Amniotic epithelial cell (primary cell): ENCODE results near the gene NIN.

ENCODE experiments used
- DNase-seq: peaks from one replicate; pipeline ENCODE4 v3.0.0-alpha.2; 2010; ENCODE audit warnings: low read depth

The NIN gene

DNA sequence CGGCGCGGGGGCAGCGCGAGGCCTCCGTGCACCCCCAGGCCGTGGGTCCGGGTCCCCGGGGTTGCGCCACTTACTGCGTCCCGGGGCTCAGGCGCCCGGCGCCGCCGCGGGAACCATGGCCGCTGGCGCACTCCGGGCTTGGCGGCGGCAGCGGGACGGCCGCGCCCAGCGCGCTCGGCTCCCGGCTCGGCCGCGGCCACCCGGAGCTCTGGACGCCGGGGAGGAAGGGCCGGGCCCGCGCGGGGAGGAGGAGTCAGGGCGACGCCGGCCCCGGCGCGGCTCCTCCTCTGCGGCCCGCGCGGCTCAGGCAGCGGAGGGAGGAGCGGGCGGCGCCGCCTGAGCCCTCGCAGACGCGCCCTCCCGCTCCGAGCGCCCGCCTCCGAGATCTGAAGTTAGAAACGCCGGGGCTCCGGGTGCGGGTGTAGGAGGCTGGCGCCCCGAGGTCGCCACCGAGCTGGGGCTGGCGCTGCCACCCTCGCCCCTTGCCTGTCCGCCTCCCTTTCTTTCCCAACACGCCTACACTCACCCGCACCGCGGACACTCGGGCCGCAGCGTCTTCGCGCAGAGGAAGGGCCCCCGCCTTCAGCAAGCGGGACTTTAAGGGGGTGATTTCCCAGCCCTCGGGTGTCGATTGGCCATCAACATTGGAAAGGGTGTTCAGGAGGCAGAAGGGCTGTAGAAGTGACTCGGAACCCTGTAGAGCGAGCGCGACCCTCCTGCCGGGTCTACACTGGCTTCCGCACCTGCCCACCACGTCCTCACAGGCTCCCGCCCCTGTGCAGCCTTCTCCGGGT is at the start of gene NIN:
Gene NIN (minus strand): TSS at position 231 of the 794 bp plus-strand sequence. CDS start 9,106 bp downstream, outside the sequence.
- peak; percentile 69 for DNase-seq

GRCh38 chr14:50875359-50876070 is 44.6 kb upstream of the NIN start:
- peak; percentile 20 for DNase-seq

GRCh38 chr14:50874757-50875156 is 43.8 kb upstream of the NIN start:
- no peak for DNase-seq

GRCh38 chr14:50871914-50872732 is 41.2 kb upstream of the NIN start, which contains the start of gene ABHD12B:
ABHD12B (plus strand) TSS chr14:50872053; CDS start chr14:50872175, 122 bp downstream.
- peak; percentile 50 for DNase-seq

GRCh38 chr14:50871228-50871627 is 40.3 kb upstream of the NIN start:
- no peak for DNase-seq

DNA sequence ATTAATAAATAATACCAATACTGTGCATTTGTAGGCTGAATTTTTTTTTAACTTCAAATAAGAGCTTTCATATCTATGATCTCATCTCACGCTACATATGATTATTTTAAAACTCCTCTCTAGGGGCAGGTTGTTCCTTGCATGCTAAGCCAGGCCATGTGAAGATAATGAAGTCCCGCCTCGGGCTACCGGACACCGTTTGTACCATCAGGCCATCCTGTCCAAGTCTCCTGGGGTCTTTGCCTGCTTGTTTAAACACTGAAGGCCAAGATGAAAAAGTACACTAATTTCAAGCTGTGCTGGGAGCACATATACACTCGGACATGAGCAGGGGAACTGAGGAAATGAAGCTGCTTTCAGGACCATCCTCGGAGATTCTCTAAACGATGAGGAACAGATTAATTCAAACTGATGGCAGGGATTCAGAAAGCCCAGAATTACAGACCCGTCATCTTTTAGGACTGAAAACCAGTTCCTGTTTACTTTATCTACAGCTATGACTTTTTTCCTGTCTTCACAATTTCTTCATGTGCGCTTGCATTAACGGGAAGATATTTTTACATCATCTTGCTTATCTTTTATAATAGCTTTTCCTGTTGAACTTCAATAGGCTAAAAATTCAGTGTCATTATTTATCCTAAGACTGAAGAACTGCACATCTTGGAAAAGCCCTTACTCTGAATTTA is 34.6 kb upstream of the NIN start:
- DNase-seq = peak; percentile 75

- no peak for DNase-seq
Observed at GRCh38 chr14:50864946-50865345, 34.0 kb upstream of the NIN start.

DNA sequence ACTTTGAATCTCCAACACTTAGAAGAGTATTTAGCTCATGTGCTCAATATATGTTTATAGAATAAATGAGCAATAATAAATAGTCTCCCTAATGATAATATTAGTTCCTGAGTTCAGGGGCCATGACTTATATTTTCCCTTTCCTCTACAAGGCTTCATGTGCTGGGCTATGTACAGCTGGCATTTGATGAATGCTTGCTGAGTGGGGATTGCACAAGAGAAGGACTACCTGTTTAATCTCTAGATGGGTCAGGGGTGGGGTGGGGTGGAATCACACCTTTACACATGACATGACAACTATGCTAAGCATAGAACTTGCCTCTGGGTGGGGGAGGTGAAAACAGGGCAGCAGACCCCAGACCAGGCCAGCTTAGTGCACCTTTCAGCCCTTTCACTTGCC is 33.3 kb upstream of the NIN start:
- DNase-seq = peak; percentile 17

GRCh38 chr14:50862036-50862570 is 31.1 kb upstream of the NIN start:
- peak; percentile 76 for DNase-seq

DNA sequence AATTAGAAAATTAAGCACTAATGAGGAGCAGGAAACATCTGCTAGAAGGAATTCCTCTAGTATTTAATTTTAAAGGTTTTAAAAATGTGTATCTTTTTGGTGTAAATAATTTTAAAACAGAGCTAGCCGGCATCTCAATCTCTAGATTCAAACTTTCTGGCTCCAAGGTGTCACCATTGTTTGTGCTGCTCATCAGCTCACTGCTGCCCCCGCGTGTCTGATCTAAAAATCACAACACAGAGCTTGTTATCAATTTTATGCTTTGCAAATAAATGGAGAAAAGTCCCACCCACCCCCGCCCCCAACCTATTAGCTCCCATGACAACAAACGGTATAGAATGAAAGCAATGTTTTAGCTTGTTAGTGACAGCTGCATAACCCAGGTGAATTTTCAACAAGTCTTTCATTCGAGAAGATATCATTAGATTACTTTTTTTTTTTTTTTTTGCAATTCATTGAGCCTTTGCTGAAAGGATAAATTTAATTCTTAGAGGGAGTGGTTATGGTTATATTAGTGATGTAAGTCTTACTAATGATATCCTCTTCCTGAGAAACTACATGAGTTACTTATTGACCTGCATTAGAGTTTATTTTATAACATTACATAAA is 29.6 kb upstream of the NIN start:
- DNase-seq = peak; percentile 69

DNA sequence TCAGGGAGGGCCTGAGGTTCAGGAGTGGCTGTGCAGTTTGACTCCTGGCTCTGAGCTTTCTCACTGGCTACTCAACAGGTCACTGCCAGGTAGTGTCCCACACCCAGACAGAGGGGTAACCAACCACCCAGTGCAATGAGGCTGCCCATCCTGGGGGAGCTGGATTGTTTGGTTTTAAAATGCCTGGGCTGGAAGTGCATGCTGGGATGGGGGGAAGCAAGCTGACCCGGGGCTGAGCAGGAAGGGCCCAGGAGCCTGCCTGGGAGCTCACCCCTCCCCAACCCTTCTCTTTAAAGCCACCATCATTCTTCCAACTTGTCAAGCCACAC is 28.3 kb upstream of the NIN start:
- DNase-seq = no peak

GRCh38 chr14:50856660-50857059 is 25.7 kb upstream of the NIN start:
- DNase-seq = no peak

DNA sequence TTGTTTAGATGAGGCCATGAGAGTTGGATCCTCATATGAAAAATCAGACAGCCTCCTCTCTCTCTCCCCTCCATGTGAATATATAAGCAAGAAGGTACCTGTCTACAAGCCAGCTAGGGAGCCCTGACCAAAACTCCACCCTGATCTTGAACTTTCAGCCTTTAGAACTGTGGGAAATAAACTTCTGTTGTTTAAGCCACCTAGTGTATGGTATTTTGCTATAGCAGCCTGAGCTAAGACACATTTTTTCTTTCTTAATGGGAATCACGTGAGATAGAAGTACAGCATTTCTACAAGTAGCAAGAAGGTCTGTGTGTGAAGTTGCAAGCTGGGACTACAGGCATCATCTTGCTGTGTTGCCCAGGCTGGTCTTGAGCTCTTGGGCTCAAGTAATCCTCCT is 24.6 kb upstream of the NIN start:
- DNase-seq = peak; percentile 54

DNA sequence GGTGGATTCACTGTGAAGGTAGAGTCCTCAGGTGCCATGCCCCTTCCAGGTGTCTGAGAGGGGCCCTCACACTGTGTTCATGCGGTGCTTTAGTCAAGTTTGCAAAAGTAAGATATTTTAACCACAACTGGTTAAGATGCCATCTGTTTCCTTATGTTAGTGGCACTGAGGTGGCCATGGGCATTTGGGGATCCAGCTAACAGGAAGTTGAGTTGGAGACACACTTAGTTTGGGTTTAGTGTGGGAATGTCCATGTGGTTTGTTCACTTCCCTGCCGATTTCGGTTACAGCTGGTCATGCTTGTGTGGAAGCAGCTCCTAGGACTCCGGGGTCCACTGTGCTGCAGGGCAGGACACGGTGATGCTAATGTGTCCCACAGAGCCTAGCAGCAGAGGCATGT is 23.6 kb upstream of the NIN start:
- no peak for DNase-seq

DNA sequence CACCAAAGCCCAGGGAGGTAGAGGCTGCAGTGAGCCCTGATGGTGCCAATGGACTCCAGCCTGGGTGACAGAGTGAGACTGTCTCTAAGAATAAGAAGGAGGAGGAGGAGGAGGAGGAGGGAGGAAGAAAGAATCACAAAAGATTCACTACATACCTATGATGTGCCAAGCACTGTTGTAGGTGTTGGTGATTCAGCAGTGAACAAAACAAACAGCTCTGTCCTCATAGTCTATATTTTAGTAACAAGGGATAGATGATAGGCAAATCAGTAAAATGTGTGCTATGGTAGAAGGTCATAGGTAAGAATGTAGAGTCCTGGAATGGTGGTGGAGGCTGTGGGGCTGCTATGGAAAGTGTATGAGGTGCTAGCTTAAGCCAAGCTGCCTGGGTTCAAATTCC is 22.9 kb upstream of the NIN start:
- DNase-seq = no peak

DNA sequence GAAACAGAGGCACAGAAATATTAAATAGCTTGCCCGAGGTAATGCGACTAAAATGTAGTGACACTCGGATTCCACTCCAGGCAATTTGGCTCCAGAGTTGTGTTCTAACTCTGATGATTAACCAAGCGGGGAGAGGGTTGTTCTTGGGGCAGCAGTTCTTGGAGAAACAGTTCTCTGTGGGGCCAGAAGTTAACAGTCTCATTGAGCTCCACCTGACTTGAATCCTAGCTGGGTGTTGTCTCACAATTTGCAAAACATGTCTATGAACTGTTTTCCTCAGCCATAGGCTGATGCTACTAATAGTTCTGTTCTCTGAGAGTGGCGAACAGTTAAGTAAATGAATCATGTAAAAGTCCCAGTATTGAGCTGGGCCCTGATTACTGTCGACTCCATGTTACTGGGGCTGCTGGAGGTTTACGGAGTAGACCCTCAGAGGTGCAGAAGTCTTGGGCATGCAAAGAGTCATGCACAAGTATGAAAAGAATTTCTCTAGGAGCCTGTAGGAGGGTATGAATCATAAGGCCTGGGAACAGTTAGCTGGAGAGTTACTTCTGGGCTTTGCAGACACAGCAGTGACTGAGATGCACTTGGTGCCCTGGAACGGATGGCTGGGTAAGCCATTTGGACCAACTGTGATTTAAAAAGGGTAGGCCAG is 15.4 kb upstream of the NIN start:
- DNase-seq = peak; percentile 87

DNA sequence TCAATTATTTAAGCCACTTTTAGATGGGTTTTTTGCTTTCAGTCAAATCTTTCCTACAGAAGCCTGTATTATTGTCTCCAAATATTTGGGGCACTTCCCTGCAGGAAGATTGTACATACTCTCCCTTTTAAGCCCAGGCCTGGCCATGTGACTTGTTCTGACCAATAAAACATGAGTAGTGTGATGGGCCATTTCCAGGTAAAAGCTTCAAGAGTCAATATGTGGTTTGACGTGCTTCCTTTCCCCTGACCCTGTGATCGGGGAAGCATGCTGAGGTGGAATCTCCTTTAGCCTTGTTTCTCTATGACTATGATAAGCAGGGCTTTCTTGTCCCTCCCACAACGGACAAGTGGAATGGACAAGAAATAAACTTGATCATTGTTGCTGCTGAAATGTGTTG is 14.2 kb upstream of the NIN start:
- DNase-seq = no peak

DNA sequence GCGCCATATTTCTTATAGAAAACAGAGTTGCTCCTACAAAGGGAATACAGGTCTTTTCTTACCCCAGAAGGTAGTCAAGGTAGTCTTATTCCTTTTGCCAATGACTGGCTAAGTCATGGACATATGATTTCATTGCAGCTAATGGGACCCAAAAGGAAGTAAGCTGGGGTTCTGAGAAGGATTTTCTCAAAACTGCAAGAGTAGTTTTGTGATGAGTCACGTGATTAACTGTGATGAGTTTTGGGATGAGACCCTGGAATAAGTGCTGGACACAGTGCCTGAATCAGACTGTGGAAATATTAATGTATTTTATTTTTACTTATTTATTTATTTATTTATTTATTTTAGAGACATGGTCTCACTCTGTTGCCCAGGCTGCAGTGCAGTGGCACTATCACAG is 13.4 kb upstream of the NIN start:
- no peak for DNase-seq

DNA sequence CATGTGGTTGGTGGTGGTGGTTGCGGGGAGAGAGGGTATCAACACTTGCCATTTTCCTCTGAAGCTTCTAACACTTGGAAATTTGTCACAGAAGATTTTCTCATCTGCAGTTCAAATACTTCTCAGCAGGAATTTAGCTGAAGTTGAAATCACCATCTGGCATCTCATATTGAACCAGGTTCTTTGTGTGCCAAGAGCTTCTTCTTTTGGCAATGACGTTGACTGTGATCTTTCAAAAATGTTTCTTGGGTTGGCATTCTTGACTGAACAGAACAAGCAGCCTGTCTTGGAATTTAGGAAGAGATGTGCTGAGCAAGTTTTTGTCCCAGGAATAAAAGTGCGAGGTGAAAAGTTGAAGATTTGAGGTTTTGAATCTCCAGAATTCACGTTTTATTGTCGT is 8.7 kb upstream of the NIN start:
- DNase-seq = no peak

- peak; percentile 59 for DNase-seq
Observed at GRCh38 chr14:50839048-50839447, 8.1 kb upstream of the NIN start.
